Cardiac atrium fibroblast (primary cell): ENCODE results near the gene PLCE1. TPM values are rescaled to one million over a fixed set of nuclear protein-coding genes. Genes with fewer than 3 reads are reported as not detected.

Experiments used
- total RNA-seq: library from RNA; depleted of rRNA; stranded (reverse); fragments of >200 nt; gene quantifications from 2 replicates; pipeline ENCODE4 v1.2.3, GENCODE V29; 2015

The PLCE1 gene
- total RNA-seq = 3.2 and 4.3 TPM in 2 replicates

GRCh38 chr10:93993782-93994437 is at the start of gene PLCE1:
Gene PLCE1 (plus strand): TSS chr10:93993931. CDS start chr10:94031047, 37,116 bp downstream.

Other genes with a start within 250 kb of the PLCE1 start
- gene LGI1, start 236.0 kb upstream of the PLCE1 start, total RNA-seq = not detected in 2 replicates
- 3.2 and 3.6 TPM in 2 replicates for gene SLC35G1, start 100.0 kb upstream of the PLCE1 start, total RNA-seq